Endothelial cell of umbilical vein (primary cell): ENCODE results near the gene THAP4. TPM values are rescaled to one million over a fixed set of nuclear protein-coding genes. Genes with fewer than 3 reads are reported as not detected.

ENCODE experiments used
- BruUV-seq: library from RNA; stranded (reverse); fragments of 400-500 nt; replicated peaks from 2 replicates; lab custom pipeline; 2021; lab: Mats Ljungman, UMichigan
- CTCF ChIA-PET: fragments of 300-600, 350-600 bp; sonication (Branson Sonifier 250); formaldehyde crosslinking; loops from one replicate; lab custom pipeline; 2021; ENCODE audit warnings: antibody characterized with exemption, inconsistent platforms; lab: Charles Lee
- POLR2A ChIA-PET: fragments of 300-600, 350-600 bp; sonication (Branson Sonifier 250); formaldehyde crosslinking; loops from one replicate; lab custom pipeline; 2021; ENCODE audit warnings: antibody characterized with exemption, inconsistent platforms; lab: Charles Lee
- DNase-seq: peaks from one replicate; pipeline ENCODE4 v3.0.0-alpha.2; 2011; ENCODE audit warnings: low read depth, low spot score
- FAIRE-seq: peaks from 2 replicates; lab custom pipeline; 2011; peaks lifted over from hg19 to GRCh38; lab: Jason Lieb, UNC
- H2AFZ ChIP-seq: 2 replicates; pipeline ENCODE4 v1.6.0; 2012; ENCODE audit warnings: low read depth, low read length, control low read depth, inconsistent platforms
- H3K27ac ChIP-seq: 2 replicates; pipeline ENCODE4 v1.5.1; 2011; ENCODE audit warnings: low read depth, mild to moderate bottlenecking, control low read depth, low read length, moderate library complexity; ENCODE audit not compliant: insufficient read depth
- H3K27me3 ChIP-seq, 2 experiments: 2 replicates each; pipeline versions ENCODE4 v1.6.0 to v1.6.1; 2011; ENCODE audit warnings: low read length in 2 of 2, mixed read lengths in 1 of 2; ENCODE audit not compliant: control insufficient read depth in 2 of 2, insufficient read depth in 2 of 2
- H3K36me3 ChIP-seq, 2 experiments: 2 replicates in 1 of 2; 3 replicates in 1 of 2; pipeline ENCODE4 v1.5.1; 2011; ENCODE audit warnings: low read length in 2 of 2, mild to moderate bottlenecking in 1 of 2, moderate library complexity in 1 of 2; ENCODE audit not compliant: control insufficient read depth in 2 of 2, insufficient read depth in 2 of 2; ENCODE audit errors: extremely low read depth in 1 of 2
- H3K4me1 ChIP-seq: 3 replicates; pipeline ENCODE4 v1.5.1; 2011; ENCODE audit warnings: mild to moderate bottlenecking, low read length; ENCODE audit not compliant: control insufficient read depth, insufficient read depth; ENCODE audit errors: extremely low read depth
- H3K4me2 ChIP-seq: 2 replicates; pipeline ENCODE4 v1.6.1; 2011; ENCODE audit warnings: low read length, control low read depth, mixed read lengths; ENCODE audit not compliant: insufficient read depth
- H3K4me3 ChIP-seq, 3 experiments: fragments of 200-600 bp in 1 of 3; sonication (generic), shearing (Covaris generic) in 1 of 3; replicated peaks in 1 of 3; 2 replicates each; pipeline ENCODE4 v1.5.1; 2011 to 2016; ENCODE audit warnings: control low read depth in 3 of 3, low read length in 3 of 3, mild to moderate bottlenecking in 2 of 3, inconsistent platforms in 1 of 3, low read depth in 1 of 3, moderate library complexity in 1 of 3; ENCODE audit not compliant: insufficient read depth in 1 of 3
- H3K79me2 ChIP-seq: 2 replicates; pipeline ENCODE4 v1.6.0; 2012; ENCODE audit warnings: low read length, inconsistent platforms; ENCODE audit not compliant: control insufficient read depth, insufficient read depth
- H3K9ac ChIP-seq: replicated peaks from 2 replicates; pipeline ENCODE3; 2011; ENCODE audit warnings: low read length, control low read depth; ENCODE audit not compliant: insufficient read depth; ENCODE audit errors: extremely low read depth
- H3K9me1 ChIP-seq: replicated peaks from 3 replicates; pipeline ENCODE4 v1.6.0; 2011; ENCODE audit warnings: mild to moderate bottlenecking, low read length; ENCODE audit not compliant: control insufficient read depth, insufficient read depth; ENCODE audit errors: extremely low read depth
- H3K9me3 ChIP-seq: replicated peaks from 2 replicates; pipeline ENCODE4 v1.5.1; 2012; ENCODE audit warnings: low read length, inconsistent platforms; ENCODE audit not compliant: control insufficient read depth, insufficient read depth
- H4K20me1 ChIP-seq: replicated peaks from 2 replicates; pipeline ENCODE3; 2011; ENCODE audit warnings: mild to moderate bottlenecking, low read length; ENCODE audit not compliant: control insufficient read depth, insufficient read depth; ENCODE audit errors: extremely low read depth
- EZH2 ChIP-seq: IDR thresholded peaks from 2 replicates; pipeline ENCODE4 v1.6.1; 2012; ENCODE audit warnings: borderline replicate concordance, low read depth, mild to moderate bottlenecking, moderate library complexity, low read length, inconsistent platforms; ENCODE audit not compliant: severe bottlenecking
- FOS ChIP-seq: IDR thresholded peaks from 2 replicates; pipeline ENCODE4 v1.6.1; 2011; ENCODE audit warnings: mild to moderate bottlenecking, low read length, moderate library complexity, borderline replicate concordance; ENCODE audit not compliant: insufficient read depth
- GATA2 ChIP-seq: IDR thresholded peaks from 2 replicates; pipeline ENCODE4 v1.7.0; 2011; ENCODE audit warnings: low read depth, mild to moderate bottlenecking, moderate library complexity, mixed read lengths, low read length; ENCODE audit not compliant: insufficient read length, insufficient read depth
- JUN ChIP-seq: IDR thresholded peaks from 2 replicates; pipeline ENCODE4 v1.6.1; 2011; ENCODE audit warnings: borderline replicate concordance, low read depth; ENCODE audit not compliant: insufficient read length, insufficient read depth
- MAX ChIP-seq: IDR thresholded peaks from 2 replicates; pipeline ENCODE4 v1.6.1; 2011; ENCODE audit not compliant: insufficient read depth, insufficient read length
- MYC ChIP-seq: IDR thresholded peaks from one replicate; pipeline ENCODE4 v1.6.1; 2011; ENCODE audit warnings: mild to moderate bottlenecking, low read depth, low read length
- POLR2A ChIP-seq: IDR thresholded peaks from 2 replicates; pipeline ENCODE4 v1.6.1; 2012; ENCODE audit warnings: low read depth, mild to moderate bottlenecking, control low read depth, low read length
- POLR2AphosphoS5 ChIP-seq: IDR thresholded peaks from 2 replicates; pipeline ENCODE4 v1.6.1; 2012; ENCODE audit warnings: low read depth, mild to moderate bottlenecking, control low read depth, low read length, moderate library complexity; ENCODE audit not compliant: insufficient read depth
- dilution Hi-C: fragments of 300-500 bp; cut with MboI; formaldehyde crosslinking; loops from one replicate; pipeline ENCODE4 v1.15.0; 2019; ENCODE audit warnings: low sequenced_read_pairs; ENCODE audit not compliant: extremely low pct_ligation_motif_present
- intact Hi-C: fragments of 100-400 bp; cut with micrococcal nuclease; formaldehyde crosslinking; loops from one replicate; pipeline ENCODE4 v1.10.0; 2022
- polyA plus RNA-seq, 4 experiments: library from polyadenylated mRNA; depleted of rRNA in 3 of 4; stranded (reverse) in 3 of 4; unstranded in 1 of 4; fragments of >200 nt; gene quantifications; 2 replicates each; pipeline versions ENCODE4 v1.2.1 to v1.2.3, GENCODE V29; 2011 to 2012; ENCODE audit warnings: missing spikeins in 1 of 4
- total RNA-seq: library from RNA; stranded (reverse); gene quantifications from 2 replicates; pipeline ENCODE4 v1.2.3, GENCODE V29; 2021
- TF ChIP-seq, protein P1 (sequence below), 2 donors: IDR thresholded peaks; 1 replicate in 1 of 2; 2 replicates in 1 of 2; pipeline ENCODE4 v1.5.1; 2011; ENCODE audit warnings: low read length in 2 of 2, mild to moderate bottlenecking in 2 of 2, moderate library complexity in 2 of 2, control low read depth in 1 of 2, inconsistent platforms in 1 of 2, low read depth in 1 of 2; ENCODE audit not compliant: insufficient read depth in 1 of 2; ENCODE audit errors: extremely low read depth in 1 of 2

The THAP4 gene
- total and polyA plus RNA-seq, 2 donors (not counting 3 experiments of a cell fraction or from before 2014, with no cell fraction given), result 45.4 to 47.4 TPM

DNA sequence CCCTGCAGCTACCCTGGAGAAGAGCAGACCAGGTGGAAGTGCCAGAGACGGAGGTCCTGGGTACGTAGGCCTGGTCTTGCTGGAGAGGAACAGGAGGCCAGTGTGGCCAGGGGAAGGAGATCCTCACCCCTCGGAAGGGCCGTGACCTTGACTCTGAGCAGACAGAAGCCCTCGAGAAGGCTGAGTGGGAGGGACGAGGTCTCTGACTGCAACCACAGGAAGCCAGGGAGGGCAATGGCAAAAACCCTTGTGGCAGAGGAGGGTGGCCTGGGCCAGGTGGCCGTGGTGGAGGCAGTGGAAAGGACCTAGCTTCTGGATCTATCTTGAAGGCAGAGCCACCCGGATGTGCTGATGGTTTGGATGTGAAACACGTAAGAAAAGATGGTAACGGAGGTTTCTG lies 28.1 kb downstream of the THAP4 start:
- Histone ChIP-seq H3K79me2 (peaks cover 10% of the 10 kb centered on the region), H3K27ac (no peak overlapping the region), H3K9ac (no peak overlapping the region), H3K9me3 (no peaks in the 10 kb centered on the region), H3K36me3 (peaks cover 0 to 6% of the 10 kb centered on the region in 2 experiments), H2AFZ (no peak overlapping the region), H3K27me3 (no peaks in the 10 kb centered on the region), H3K9me1 (no peaks in the 10 kb centered on the region), H3K4me1 (peaks cover 5% of the 10 kb centered on the region), H3K4me3 (no peak overlapping the region), H4K20me1 (no peaks in the 10 kb centered on the region), H3K4me2 (no peak overlapping the region)
- ChIA-PET POLR2A (no interaction called here), CTCF (no interaction called here)
- FAIRE-seq (no peak), DNase-seq (no peak)
- no TSS peak for BruUV-seq
- TF ChIP-seq EZH2, result no peak
- TF ChIP-seq MAX, result no peak
- TF ChIP-seq FOS, result no peak
- no peak for TF ChIP-seq GATA2
- no peak for TF ChIP-seq JUN
- no peak for TF ChIP-seq POLR2A
- TF ChIP-seq, protein P1, sequence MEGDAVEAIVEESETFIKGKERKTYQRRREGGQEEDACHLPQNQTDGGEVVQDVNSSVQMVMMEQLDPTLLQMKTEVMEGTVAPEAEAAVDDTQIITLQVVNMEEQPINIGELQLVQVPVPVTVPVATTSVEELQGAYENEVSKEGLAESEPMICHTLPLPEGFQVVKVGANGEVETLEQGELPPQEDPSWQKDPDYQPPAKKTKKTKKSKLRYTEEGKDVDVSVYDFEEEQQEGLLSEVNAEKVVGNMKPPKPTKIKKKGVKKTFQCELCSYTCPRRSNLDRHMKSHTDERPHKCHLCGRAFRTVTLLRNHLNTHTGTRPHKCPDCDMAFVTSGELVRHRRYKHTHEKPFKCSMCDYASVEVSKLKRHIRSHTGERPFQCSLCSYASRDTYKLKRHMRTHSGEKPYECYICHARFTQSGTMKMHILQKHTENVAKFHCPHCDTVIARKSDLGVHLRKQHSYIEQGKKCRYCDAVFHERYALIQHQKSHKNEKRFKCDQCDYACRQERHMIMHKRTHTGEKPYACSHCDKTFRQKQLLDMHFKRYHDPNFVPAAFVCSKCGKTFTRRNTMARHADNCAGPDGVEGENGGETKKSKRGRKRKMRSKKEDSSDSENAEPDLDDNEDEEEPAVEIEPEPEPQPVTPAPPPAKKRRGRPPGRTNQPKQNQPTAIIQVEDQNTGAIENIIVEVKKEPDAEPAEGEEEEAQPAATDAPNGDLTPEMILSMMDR (IDR thresholded peaks at IDR 0.05; ENCODE audit: extremely low read depth in 1 of 2, insufficient read depth in 1 of 2, low read depth in 1 of 2, low read length in 2 of 2), result no peak
- TF ChIP-seq POLR2AphosphoS5, result no peak
- no peak for TF ChIP-seq MYC
- dilution Hi-C loops (no loop called here), intact Hi-C loops (no loop called here)
